ENCODE data around the gene IFT27.

IFT27 gene

DNA sequence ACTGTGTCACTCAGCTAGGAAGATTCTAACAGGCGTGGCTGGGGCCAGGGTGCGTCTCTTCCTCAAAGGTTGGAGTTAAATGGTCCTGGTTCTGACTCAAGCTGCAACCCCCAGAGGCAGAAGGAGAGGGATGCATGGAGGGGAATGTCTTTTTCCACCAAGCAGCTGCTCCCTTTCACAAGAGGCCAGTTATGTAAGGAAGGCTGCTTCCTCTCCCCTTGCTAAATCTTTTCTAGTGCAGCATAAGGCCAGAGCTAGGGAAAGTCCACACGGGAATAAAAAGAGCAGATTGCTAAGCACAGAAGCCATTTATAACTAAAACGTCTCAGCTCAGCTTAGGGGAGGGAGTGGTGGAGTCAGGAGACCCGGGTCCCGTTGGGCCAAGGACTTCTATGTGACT is 30.9 kb upstream of the IFT27 start:
- DNase-seq, result no peak
- peaks cover 3% of the 10 kb centered on the region for H3K27me3 ChIP-seq (replicated peaks)
- H3K4me3 ChIP-seq (ENCODE audit: low read depth, low read length), result no peak overlapping the region
- in situ Hi-C loops (cut with HindIII; ENCODE audit: low pct_ligation_motif_present, low sequenced_read_pairs), result no loop called here
- H3K36me3 ChIP-seq (replicated peaks), result no peaks in the 10 kb centered on the region
- H3K27ac ChIP-seq, result no peak overlapping the region
- TF ChIP-seq, protein P1, sequence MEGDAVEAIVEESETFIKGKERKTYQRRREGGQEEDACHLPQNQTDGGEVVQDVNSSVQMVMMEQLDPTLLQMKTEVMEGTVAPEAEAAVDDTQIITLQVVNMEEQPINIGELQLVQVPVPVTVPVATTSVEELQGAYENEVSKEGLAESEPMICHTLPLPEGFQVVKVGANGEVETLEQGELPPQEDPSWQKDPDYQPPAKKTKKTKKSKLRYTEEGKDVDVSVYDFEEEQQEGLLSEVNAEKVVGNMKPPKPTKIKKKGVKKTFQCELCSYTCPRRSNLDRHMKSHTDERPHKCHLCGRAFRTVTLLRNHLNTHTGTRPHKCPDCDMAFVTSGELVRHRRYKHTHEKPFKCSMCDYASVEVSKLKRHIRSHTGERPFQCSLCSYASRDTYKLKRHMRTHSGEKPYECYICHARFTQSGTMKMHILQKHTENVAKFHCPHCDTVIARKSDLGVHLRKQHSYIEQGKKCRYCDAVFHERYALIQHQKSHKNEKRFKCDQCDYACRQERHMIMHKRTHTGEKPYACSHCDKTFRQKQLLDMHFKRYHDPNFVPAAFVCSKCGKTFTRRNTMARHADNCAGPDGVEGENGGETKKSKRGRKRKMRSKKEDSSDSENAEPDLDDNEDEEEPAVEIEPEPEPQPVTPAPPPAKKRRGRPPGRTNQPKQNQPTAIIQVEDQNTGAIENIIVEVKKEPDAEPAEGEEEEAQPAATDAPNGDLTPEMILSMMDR (IDR thresholded peaks at IDR 0.05; ENCODE audit: low read depth, low read length, missing control alignments), result no peak

DNA sequence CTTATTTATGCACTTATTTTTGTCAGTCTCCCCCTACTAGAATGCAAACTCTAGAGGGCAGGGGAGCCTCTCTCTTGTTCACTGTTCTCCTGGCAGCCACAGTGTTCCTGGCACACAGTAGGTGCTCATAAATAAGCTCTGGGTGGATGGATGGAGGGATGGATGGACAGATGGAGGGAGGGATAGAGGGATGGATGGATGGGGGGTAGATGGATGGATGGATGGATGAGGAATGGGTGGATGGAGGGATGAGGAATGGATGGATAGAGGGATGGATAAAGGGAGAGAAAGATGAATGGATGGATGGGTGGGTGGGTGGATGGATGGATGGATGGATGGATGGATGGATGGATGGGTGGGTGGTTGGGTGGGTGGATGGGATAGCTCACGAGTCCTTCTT is 27.4 kb upstream of the IFT27 start:
- Histone ChIP-seq H3K27me3 (replicated peaks) (peaks cover 3% of the 10 kb centered on the region), H3K27ac (no peak overlapping the region), H3K4me3 (ENCODE audit: low read depth, low read length) (no peak overlapping the region), H3K36me3 (replicated peaks) (no peaks in the 10 kb centered on the region)
- TF ChIP-seq, protein P1 (IDR thresholded peaks at IDR 0.05; ENCODE audit: low read depth, low read length, missing control alignments), result no peak
- in situ Hi-C loops (cut with HindIII; ENCODE audit: low pct_ligation_motif_present, low sequenced_read_pairs), result no loop called here
- no peak for DNase-seq

DNA sequence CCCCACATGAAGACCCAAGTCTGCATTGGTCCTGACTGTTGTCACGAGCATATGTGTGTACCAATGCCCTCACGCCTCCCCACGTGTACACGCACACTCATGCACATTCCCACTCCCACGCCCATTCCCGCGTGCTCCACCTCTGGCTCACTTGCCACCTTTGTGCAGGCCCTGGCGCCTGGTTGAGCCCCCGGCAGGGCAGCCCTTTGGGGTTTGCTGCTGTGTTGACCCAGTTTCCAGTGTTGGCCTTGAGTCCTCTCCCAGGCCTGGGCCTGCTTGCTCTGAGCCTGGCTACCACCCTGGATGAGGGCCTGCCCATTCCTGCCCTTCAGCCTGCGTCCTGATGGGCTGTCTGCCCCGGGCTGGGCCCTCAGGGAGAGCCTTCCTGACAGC is 22.8 kb upstream of the IFT27 start:
- TF ChIP-seq, protein P1 (IDR thresholded peaks at IDR 0.05; ENCODE audit: low read depth, low read length, missing control alignments), result no peak
- Histone ChIP-seq H3K36me3 (replicated peaks) (no peaks in the 10 kb centered on the region), H3K27me3 (replicated peaks) (peaks cover 2% of the 10 kb centered on the region), H3K4me3 (ENCODE audit: low read depth, low read length) (no peak overlapping the region), H3K27ac (no peak overlapping the region)
- in situ Hi-C loops (cut with HindIII; ENCODE audit: low pct_ligation_motif_present, low sequenced_read_pairs), result no loop called here
- DNase-seq, result no peak

DNA sequence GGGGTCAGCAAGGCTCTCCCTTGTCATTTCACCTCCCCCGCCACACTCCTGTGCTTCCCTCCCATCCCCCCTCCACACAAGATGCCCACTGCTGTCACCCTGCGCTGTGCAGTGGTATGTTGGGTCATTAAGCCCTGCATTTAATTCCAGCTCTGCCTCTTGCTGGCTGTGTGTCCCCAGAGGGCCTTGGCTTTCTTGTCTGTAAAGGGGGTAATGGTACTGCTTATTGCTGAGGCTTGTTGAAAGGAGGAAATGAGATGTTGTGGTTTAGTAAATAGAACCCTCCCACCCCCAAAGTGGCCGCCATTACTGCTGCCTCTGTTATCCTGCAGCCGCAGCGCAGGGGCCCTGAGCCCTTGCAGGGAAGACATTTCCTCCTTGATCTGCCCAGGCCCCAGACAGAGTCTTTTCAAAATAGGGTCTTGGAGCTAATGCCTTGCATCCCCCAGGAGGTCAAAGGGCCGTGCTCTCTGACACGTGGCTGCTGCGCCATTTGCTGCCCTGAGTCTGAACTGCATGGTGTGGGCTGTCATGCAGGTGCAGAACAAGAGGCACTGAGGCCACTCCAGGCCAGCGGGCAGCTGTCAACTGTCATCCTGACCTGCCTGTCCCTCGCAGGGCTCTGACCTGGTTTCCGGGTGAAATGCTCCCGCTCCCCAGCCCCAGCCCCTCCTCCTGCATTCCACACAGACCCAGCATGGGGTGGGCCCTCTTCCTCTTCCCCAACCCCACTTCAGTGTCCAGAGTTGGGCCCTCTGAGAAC is 22.2 kb upstream of the IFT27 start:
- no peaks in the 10 kb centered on the region for H3K36me3 ChIP-seq (replicated peaks)
- H3K27ac ChIP-seq, result no peak overlapping the region
- H3K27me3 ChIP-seq (replicated peaks), result peaks cover 2% of the 10 kb centered on the region
- in situ Hi-C loops (cut with HindIII; ENCODE audit: low pct_ligation_motif_present, low sequenced_read_pairs), result no loop called here
- TF ChIP-seq, protein P1 (IDR thresholded peaks at IDR 0.05; ENCODE audit: low read depth, low read length, missing control alignments), result no peak
- DNase-seq, result no peak
- no peak overlapping the region for H3K4me3 ChIP-seq (ENCODE audit: low read depth, low read length)

DNA sequence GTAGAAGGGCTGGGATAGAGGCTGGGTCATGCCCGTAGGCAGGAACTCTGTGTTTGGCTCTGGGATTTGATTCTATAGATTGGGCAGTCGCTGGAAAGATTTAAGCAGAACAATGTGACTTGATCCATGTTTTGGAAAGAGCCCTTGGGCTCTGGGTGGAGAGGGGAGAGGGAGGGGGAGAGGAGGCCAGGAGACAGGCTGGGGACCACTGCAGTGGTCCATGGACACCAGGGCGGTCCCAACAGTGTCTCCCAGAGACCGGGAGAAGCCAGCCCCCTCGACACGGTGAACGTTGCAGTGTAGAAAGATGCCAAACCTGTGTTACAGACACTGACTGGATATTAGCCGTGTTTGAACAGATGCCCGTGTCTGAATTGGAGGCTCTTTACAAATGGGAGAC is 21.5 kb upstream of the IFT27 start:
- Histone ChIP-seq H3K27me3 (replicated peaks) (peaks cover 2% of the 10 kb centered on the region), H3K36me3 (replicated peaks) (no peaks in the 10 kb centered on the region), H3K4me3 (ENCODE audit: low read depth, low read length) (no peak overlapping the region), H3K27ac (no peak overlapping the region)
- TF ChIP-seq, protein P1 (IDR thresholded peaks at IDR 0.05; ENCODE audit: low read depth, low read length, missing control alignments), result no peak
- DNase-seq, result no peak
- in situ Hi-C loops (cut with HindIII; ENCODE audit: low pct_ligation_motif_present, low sequenced_read_pairs), result no loop called here

Data from brain microvascular endothelial cell (primary cell).